ENCODE data around the gene AGAP5. TPM values are rescaled to one million over a fixed set of nuclear protein-coding genes. Genes with fewer than 3 reads are reported as not detected.
"Not testable (repeated sequence)": the region's sequence is repeated elsewhere in the genome, so short reads cannot be mapped to it uniquely, and the experiment has no call there.

AGAP5 gene
- total RNA-seq, 5 donors from 2014 or later (not counting 1 experiment from before 2014, with no cell fraction given), result 11.6 to 17.0 (median 14.7) TPM

- H3K27ac ChIP-seq (ENCODE audit: low read length); H3K4me1 Mint-ChIP-seq; H3K27me3 ChIP-seq (replicated peaks in 1 of 2; ENCODE audit: control insufficient read depth in 2 of 2, extremely low read depth in 1 of 2, insufficient read depth in 2 of 2, low read length in 1 of 2); POLR2A ChIA-PET; H3K27ac Mint-ChIP-seq; H3K36me3 ChIP-seq (ENCODE audit: control insufficient read depth in 2 of 2, extremely low read depth in 1 of 2, insufficient read depth in 1 of 2, low read length in 1 of 2); CTCF ChIA-PET; H3K27me3 Mint-ChIP-seq; ATAC-seq (replicated peaks in 1 of 4); H3K4me1 ChIP-seq (ENCODE audit: control insufficient read depth in 1 of 2, extremely low read depth in 1 of 2, insufficient read depth in 2 of 2, low read length in 2 of 2); H3K9me3 ChIP-seq; H3K4me3 ChIP-seq (ENCODE audit: control insufficient read depth in 1 of 2, extremely low read depth in 1 of 2, low read length in 1 of 2); DNase-seq; H3K9me3 Mint-ChIP-seq; H3K4me3 Mint-ChIP-seq: not testable (repeated sequence)
- H3K36me3 Mint-ChIP-seq, result peaks cover 23% of the 10 kb centered on the region
- WGBS (ENCODE audit: insufficient coverage), result no CpG with 5 or more reads among the region's 28 CpGs
These were observed 8.3 kb downstream of the AGAP5 start for GRCh38 chr10:73689596-73689995.

GRCh38 chr10:73687641-73688040, 10.3 kb downstream of the AGAP5 start:
- H3K27me3 ChIP-seq (replicated peaks in 1 of 2; ENCODE audit: control insufficient read depth in 2 of 2, extremely low read depth in 1 of 2, insufficient read depth in 2 of 2, low read length in 1 of 2); H3K9me3 Mint-ChIP-seq; H3K4me3 ChIP-seq (ENCODE audit: control insufficient read depth in 1 of 2, extremely low read depth in 1 of 2, low read length in 1 of 2); H3K9me3 ChIP-seq; CTCF ChIA-PET; H3K27me3 Mint-ChIP-seq; H3K4me1 ChIP-seq (ENCODE audit: control insufficient read depth in 1 of 2, extremely low read depth in 1 of 2, insufficient read depth in 2 of 2, low read length in 2 of 2); DNase-seq; ATAC-seq (replicated peaks in 1 of 4); H3K27ac Mint-ChIP-seq; H3K27ac ChIP-seq (ENCODE audit: low read length); POLR2A ChIA-PET; H3K36me3 ChIP-seq (ENCODE audit: control insufficient read depth in 2 of 2, extremely low read depth in 1 of 2, insufficient read depth in 1 of 2, low read length in 1 of 2); H3K4me3 Mint-ChIP-seq; H3K4me1 Mint-ChIP-seq: not testable (repeated sequence)
- WGBS (ENCODE audit: insufficient coverage), result no CpG with 5 or more reads among the region's 1 CpG
- H3K36me3 Mint-ChIP-seq, result peaks cover 18% of the 10 kb centered on the region

GRCh38 chr10:73674546-73674945, 23.4 kb downstream of the AGAP5 start:
- H3K27ac ChIP-seq (ENCODE audit: low read length); DNase-seq; H3K4me3 ChIP-seq (ENCODE audit: control insufficient read depth in 1 of 2, extremely low read depth in 1 of 2, low read length in 1 of 2); H3K9me3 Mint-ChIP-seq; ATAC-seq (replicated peaks in 1 of 4); POLR2A ChIA-PET; H3K27me3 ChIP-seq (replicated peaks in 1 of 2; ENCODE audit: control insufficient read depth in 2 of 2, extremely low read depth in 1 of 2, insufficient read depth in 2 of 2, low read length in 1 of 2); H3K36me3 Mint-ChIP-seq; H3K27ac Mint-ChIP-seq; H3K27me3 Mint-ChIP-seq; H3K9me3 ChIP-seq; H3K4me1 Mint-ChIP-seq; H3K36me3 ChIP-seq (ENCODE audit: control insufficient read depth in 2 of 2, extremely low read depth in 1 of 2, insufficient read depth in 1 of 2, low read length in 1 of 2); CTCF ChIA-PET; H3K4me1 ChIP-seq (ENCODE audit: control insufficient read depth in 1 of 2, extremely low read depth in 1 of 2, insufficient read depth in 2 of 2, low read length in 2 of 2); H3K4me3 Mint-ChIP-seq: not testable (repeated sequence)
- WGBS (ENCODE audit: insufficient coverage), result no CpG with 5 or more reads among the region's 20 CpGs

GRCh38 chr10:73668378-73668777, 29.5 kb downstream of the AGAP5 start:
- H3K36me3 ChIP-seq (ENCODE audit: control insufficient read depth in 2 of 2, extremely low read depth in 1 of 2, insufficient read depth in 1 of 2, low read length in 1 of 2); H3K4me3 Mint-ChIP-seq; ATAC-seq (replicated peaks in 1 of 4); H3K9me3 ChIP-seq; H3K4me3 ChIP-seq (ENCODE audit: control insufficient read depth in 1 of 2, extremely low read depth in 1 of 2, low read length in 1 of 2); H3K9me3 Mint-ChIP-seq; H3K27me3 Mint-ChIP-seq; POLR2A ChIA-PET; H3K27ac Mint-ChIP-seq; CTCF ChIA-PET; DNase-seq; H3K27ac ChIP-seq (ENCODE audit: low read length); H3K4me1 Mint-ChIP-seq; H3K27me3 ChIP-seq (replicated peaks in 1 of 2; ENCODE audit: control insufficient read depth in 2 of 2, extremely low read depth in 1 of 2, insufficient read depth in 2 of 2, low read length in 1 of 2); H3K36me3 Mint-ChIP-seq; H3K4me1 ChIP-seq (ENCODE audit: control insufficient read depth in 1 of 2, extremely low read depth in 1 of 2, insufficient read depth in 2 of 2, low read length in 2 of 2): not testable (repeated sequence)
- no CpG with 5 or more reads among the region's 4 CpGs for WGBS (ENCODE audit: insufficient coverage)

GRCh38 chr10:73666153-73666809, 31.6 kb downstream of the AGAP5 start:
- H3K27me3 Mint-ChIP-seq; H3K4me1 Mint-ChIP-seq; CTCF ChIA-PET; DNase-seq; H3K4me3 ChIP-seq (ENCODE audit: control insufficient read depth in 1 of 2, extremely low read depth in 1 of 2, low read length in 1 of 2); H3K36me3 Mint-ChIP-seq; H3K27ac Mint-ChIP-seq; H3K4me1 ChIP-seq (ENCODE audit: control insufficient read depth in 1 of 2, extremely low read depth in 1 of 2, insufficient read depth in 2 of 2, low read length in 2 of 2); H3K27me3 ChIP-seq (replicated peaks in 1 of 2; ENCODE audit: control insufficient read depth in 2 of 2, extremely low read depth in 1 of 2, insufficient read depth in 2 of 2, low read length in 1 of 2); H3K4me3 Mint-ChIP-seq; ATAC-seq (replicated peaks in 1 of 4); H3K27ac ChIP-seq (ENCODE audit: low read length); POLR2A ChIA-PET; H3K9me3 ChIP-seq; H3K9me3 Mint-ChIP-seq; H3K36me3 ChIP-seq (ENCODE audit: control insufficient read depth in 2 of 2, extremely low read depth in 1 of 2, insufficient read depth in 1 of 2, low read length in 1 of 2): not testable (repeated sequence)
- WGBS (ENCODE audit: insufficient coverage), result 80% methylated on average over 1 of the region's 5 CpGs

- H3K4me3 ChIP-seq (ENCODE audit: control insufficient read depth in 1 of 2, extremely low read depth in 1 of 2, low read length in 1 of 2); POLR2A ChIA-PET; H3K36me3 ChIP-seq (ENCODE audit: control insufficient read depth in 2 of 2, extremely low read depth in 1 of 2, insufficient read depth in 1 of 2, low read length in 1 of 2); H3K36me3 Mint-ChIP-seq; H3K9me3 Mint-ChIP-seq; H3K27ac Mint-ChIP-seq; H3K27me3 Mint-ChIP-seq; H3K27me3 ChIP-seq (replicated peaks in 1 of 2; ENCODE audit: control insufficient read depth in 2 of 2, extremely low read depth in 1 of 2, insufficient read depth in 2 of 2, low read length in 1 of 2); ATAC-seq (replicated peaks in 1 of 4); H3K27ac ChIP-seq (ENCODE audit: low read length); DNase-seq; H3K9me3 ChIP-seq; H3K4me3 Mint-ChIP-seq; H3K4me1 Mint-ChIP-seq; CTCF ChIA-PET; H3K4me1 ChIP-seq (ENCODE audit: control insufficient read depth in 1 of 2, extremely low read depth in 1 of 2, insufficient read depth in 2 of 2, low read length in 2 of 2): not testable (repeated sequence)
- WGBS (ENCODE audit: insufficient coverage), result 89% methylated on average over 3 of the region's 3 CpGs
These were observed 32.3 kb downstream of the AGAP5 start for GRCh38 chr10:73665581-73665980.

Data from T-cell (primary cell).